GM04503 (cell line): Measurements from ENCODE around the gene PGA5.

ENCODE experiments used
- DNase-seq: peaks from one replicate; pipeline ENCODE4 v3.0.0-alpha.2; 2012; ENCODE audit warnings: low read depth

PGA5 gene

GRCh38 chr11:61267437-61267841, 26.5 kb downstream of the PGA5 start:
- no peak for DNase-seq

GRCh38 chr11:61268588-61269250, 27.7 kb downstream of the PGA5 start:
- no peak for DNase-seq

GRCh38 chr11:61270354-61271076, 29.5 kb downstream of the PGA5 start:
- peak; percentile 42 for DNase-seq

GRCh38 chr11:61272731-61273130, 31.8 kb downstream of the PGA5 start:
- DNase-seq: no peak

GRCh38 chr11:61273178-61274078, 32.5 kb downstream of the PGA5 start:
- DNase-seq: no peak

- DNase-seq: no peak
These were observed 33.1 kb downstream of the PGA5 start for GRCh38 chr11:61274084-61274483.

GRCh38 chr11:61275191-61275590, 34.2 kb downstream of the PGA5 start:
- no peak for DNase-seq

GRCh38 chr11:61277186-61278000, 36.4 kb downstream of the PGA5 start:
- DNase-seq: no peak

GRCh38 chr11:61278001-61278470, 37.1 kb downstream of the PGA5 start:
- DNase-seq: no peak

GRCh38 chr11:61279934-61280659, 39.1 kb downstream of the PGA5 start:
- no peak for DNase-seq

- DNase-seq: no peak
These were observed 40.1 kb downstream of the PGA5 start for GRCh38 chr11:61280883-61281580.

GRCh38 chr11:61281581-61282250, 40.7 kb downstream of the PGA5 start:
- no peak for DNase-seq

- no peak for DNase-seq
These were observed 42.6 kb downstream of the PGA5 start for GRCh38 chr11:61283613-61284012.

- no peak for DNase-seq
These were observed 46.5 kb downstream of the PGA5 start for GRCh38 chr11:61287338-61287977.

GRCh38 chr11:61290905-61291690, 50.1 kb downstream of the PGA5 start:
- no peak for DNase-seq

- DNase-seq: no peak
These were observed 51.4 kb downstream of the PGA5 start for GRCh38 chr11:61292356-61292755.

- DNase-seq: no peak
These were observed 53.1 kb downstream of the PGA5 start for GRCh38 chr11:61293867-61294716.
